PC-9 (cell line): ENCODE data around the gene DESI1. TPM values are rescaled to one million over a fixed set of nuclear protein-coding genes. Genes with fewer than 3 reads are reported as not detected.

ENCODE experiments used
- BruUV-seq: library from RNA; stranded (reverse); fragments of 400-500 nt; replicated peaks from 2 replicates; lab custom pipeline; 2021; lab: Mats Ljungman, UMichigan
- CTCF ChIA-PET: fragments of 300-600 bp; sonication (Branson Sonifier 250); formaldehyde crosslinking; loops from one replicate; lab custom pipeline; 2022; ENCODE audit warnings: antibody characterized with exemption; lab: Charles Lee
- POLR2A ChIA-PET: fragments of 300-600 bp; sonication (Branson Sonifier 250); formaldehyde crosslinking; loops from one replicate; lab custom pipeline; 2022; ENCODE audit warnings: antibody characterized with exemption; ENCODE audit not compliant: unreplicated experiment; lab: Charles Lee
- DNase-seq, 2 experiments: peaks; one replicate each; pipeline versions ENCODE4 v3.0.0 to v3.0.0-alpha.2; 2015 to 2022; ENCODE audit warnings: mixed read lengths in 1 of 2
- H2AFZ ChIP-seq: fragments of 200-600 bp; sonication (generic); 2 replicates; pipeline ENCODE4 v1.8.1; 2017; ENCODE audit warnings: antibody characterized with exemption
- H3F3A ChIP-seq: fragments of 200-600 bp; sonication (generic); 2 replicates; pipeline ENCODE4 v1.8.1; 2017; ENCODE audit warnings: antibody characterized with exemption, mild to moderate bottlenecking, low read depth; ENCODE audit not compliant: insufficient read depth
- H3K27ac ChIP-seq: fragments of 200-600 bp; sonication (generic); 2 replicates; pipeline ENCODE4 v1.6.1; 2016; ENCODE audit warnings: mixed run types
- H3K27me3 ChIP-seq: fragments of 200-600 bp; sonication (generic); 2 replicates; pipeline ENCODE4 v1.6.1; 2016; ENCODE audit warnings: low read depth, mixed run types; ENCODE audit not compliant: insufficient read depth
- H3K36me3 ChIP-seq: fragments of 200-600 bp; sonication (generic); 2 replicates; pipeline ENCODE4 v1.6.1; 2016; ENCODE audit warnings: low read depth, mixed run types
- H3K4me1 ChIP-seq: fragments of 200-600 bp; sonication (generic); replicated peaks from 2 replicates; pipeline ENCODE4 v1.6.1; 2016; ENCODE audit warnings: mixed run types; ENCODE audit not compliant: insufficient read depth
- H3K4me2 ChIP-seq: fragments of 200-600 bp; sonication (generic); 2 replicates; pipeline ENCODE4 v1.6.1; 2017; ENCODE audit warnings: mixed run types
- H3K4me3 ChIP-seq: fragments of 200-600 bp; sonication (generic); 2 replicates; pipeline ENCODE4 v1.6.1; 2016; ENCODE audit warnings: mixed run types
- H3K79me2 ChIP-seq: fragments of 200-600 bp; sonication (generic); 2 replicates; pipeline ENCODE4 v1.6.1; 2017; ENCODE audit warnings: low read depth, mixed run types
- H3K9me2 ChIP-seq: fragments of 200-600 bp; sonication (generic); 2 replicates; pipeline ENCODE4 v1.8.1; 2017; ENCODE audit warnings: mild to moderate bottlenecking; ENCODE audit not compliant: insufficient read depth
- H3K9me3 ChIP-seq: fragments of 200-600 bp; sonication (generic); 2 replicates; pipeline ENCODE4 v1.8.1; 2016; ENCODE audit warnings: low read depth; ENCODE audit not compliant: insufficient read depth
- H4K20me1 ChIP-seq: fragments of 200-600 bp; sonication (generic); 2 replicates; pipeline ENCODE4 v1.8.1; 2017; ENCODE audit not compliant: insufficient read depth
- CTCF ChIP-seq: fragments of 200-600 bp; sonication (generic); conservative IDR thresholded peaks from 2 replicates; pipeline ENCODE4 v1.6.1; 2017; ENCODE audit warnings: mixed run types, antibody characterized with exemption, mild to moderate bottlenecking, moderate library complexity
- EZH2 ChIP-seq: fragments of 200-600 bp; sonication (generic); IDR thresholded peaks from 2 replicates; pipeline ENCODE4 v1.8.0; 2017; ENCODE audit warnings: antibody characterized with exemption, low read depth
- intact Hi-C: fragments of 100-400 bp; cut with micrococcal nuclease; formaldehyde crosslinking; loops from one replicate; pipeline ENCODE4 v1.10.0; 2022; ENCODE audit not compliant: unreplicated experiment
- total RNA-seq: library from RNA; stranded (reverse); gene quantifications from 2 replicates; pipeline ENCODE4 v1.2.3, GENCODE V29; 2021

DESI1 gene
- total RNA-seq, 1 experiment from 2014 or later, result 52.7 TPM

GRCh38 chr22:41551877-41552582 lies 68.8 kb downstream of the DESI1 start:
- intact Hi-C loops, result no loop called here
- Histone ChIP-seq H2AFZ (no peak overlapping the region), H3F3A (no peaks in the 10 kb centered on the region), H3K4me1 (no peaks in the 10 kb centered on the region), H3K79me2 (no peaks in the 10 kb centered on the region), H3K9me3 (no peaks in the 10 kb centered on the region), H3K36me3 (no peaks in the 10 kb centered on the region), H3K9me2 (no peaks in the 10 kb centered on the region), H3K27ac (no peak overlapping the region), H4K20me1 (no peaks in the 10 kb centered on the region), H3K4me2 (no peak overlapping the region), H3K4me3 (no peak overlapping the region), H3K27me3 (no peaks in the 10 kb centered on the region)
- CTCF ChIA-PET, result no interaction called here
- POLR2A ChIA-PET, result interaction anchor here (0.6 kb wide), 1 partner anchor 145 kb away, joined by 3 read pairs; no protein-coding TSS in a partner anchor
- BruUV-seq, result no TSS peak
- TF ChIP-seq CTCF (no peak), EZH2 (no peak)
- no peak for DNase-seq

GRCh38 chr22:41550952-41551491 lies 69.8 kb downstream of the DESI1 start:
- TF ChIP-seq CTCF, result no peak
- TF ChIP-seq EZH2, result no peak
- H3K36me3 ChIP-seq, result no peaks in the 10 kb centered on the region
- H3K4me2 ChIP-seq, result no peak overlapping the region
- no peaks in the 10 kb centered on the region for H3K4me1 ChIP-seq
- H3K9me2 ChIP-seq, result no peaks in the 10 kb centered on the region
- intact Hi-C loops, result no loop called here
- H4K20me1 ChIP-seq, result no peaks in the 10 kb centered on the region
- no peaks in the 10 kb centered on the region; the same call in 1 of the 2 replicates for H3F3A ChIP-seq
- H3K79me2 ChIP-seq, result no peaks in the 10 kb centered on the region
- CTCF ChIA-PET, result no interaction called here
- no peaks in the 10 kb centered on the region for H3K9me3 ChIP-seq
- H2AFZ ChIP-seq, result no peak overlapping the region
- no peaks in the 10 kb centered on the region for H3K27me3 ChIP-seq
- POLR2A ChIA-PET, result interaction anchor here (0.6 kb wide), 2 partner anchors 39 to 242 kb away, joined by 4 to 5 read pairs; partner anchors contain the start of gene PMM1
- no TSS peak for BruUV-seq
- H3K27ac ChIP-seq, result no peak overlapping the region
- no peak overlapping the region for H3K4me3 ChIP-seq
- DNase-seq, result no peak

GRCh38 chr22:41548830-41549211 lies 72.0 kb downstream of the DESI1 start:
- H3K27ac ChIP-seq, result no peak overlapping the region
- H3K36me3 ChIP-seq, result no peaks in the 10 kb centered on the region
- H3K79me2 ChIP-seq, result peaks cover 4% of the 10 kb centered on the region
- H4K20me1 ChIP-seq, result no peaks in the 10 kb centered on the region
- intact Hi-C loops, result no loop called here
- no peak overlapping the region for H3K4me2 ChIP-seq
- TF ChIP-seq EZH2 (no peak), CTCF (no peak)
- peaks cover 7% of the 10 kb centered on the region for H3K4me1 ChIP-seq
- H3F3A ChIP-seq, result peaks cover 7% of the 10 kb centered on the region; the same call in 1 of the 2 replicates
- ChIA-PET CTCF (no interaction called here), POLR2A (no interaction called here)
- BruUV-seq, result no TSS peak
- H2AFZ ChIP-seq, result no peak overlapping the region
- no peaks in the 10 kb centered on the region for H3K9me2 ChIP-seq
- no peak for DNase-seq
- H3K27me3 ChIP-seq, result no peaks in the 10 kb centered on the region
- H3K9me3 ChIP-seq, result no peaks in the 10 kb centered on the region
- H3K4me3 ChIP-seq, result no peak overlapping the region

Other genes starting within 250 kb of the DESI1 start
- gene TEF, start 239.1 kb downstream of the DESI1 start, total RNA-seq, result 19.4 and 28.2 TPM in 2 replicates
- gene TOB2, start 174.2 kb downstream of the DESI1 start, total RNA-seq, result 50.0 and 57.4 TPM in 2 replicates
- gene PHF5A, start 152.4 kb downstream of the DESI1 start, total RNA-seq, result 49.1 and 62.9 TPM in 2 replicates
- 76.7 and 80.0 TPM in 2 replicates for gene ACO2, start 151.9 kb downstream of the DESI1 start, total RNA-seq
- 47.6 and 49.7 TPM in 2 replicates for gene POLR3H, start 76.6 kb downstream of the DESI1 start, total RNA-seq
- gene CSDC2, start 60.0 kb downstream of the DESI1 start, total RNA-seq, result 0.13 TPM in 1 of 2 replicates, not detected in the other
- 49.3 and 53.1 TPM in 2 replicates for gene PMM1, start 31.2 kb downstream of the DESI1 start, total RNA-seq
- gene XRCC6, start 252 bp upstream of the DESI1 start, total RNA-seq, result 386 and 486 TPM in 2 replicates
- 197 and 229 TPM in 2 replicates for gene SNU13, start 67.8 kb upstream of the DESI1 start, total RNA-seq
- 0.55 and 0.61 TPM in 2 replicates for gene MEI1, start 78.5 kb upstream of the DESI1 start, total RNA-seq
- gene CCDC134, start 179.6 kb upstream of the DESI1 start, total RNA-seq, result 29.0 and 33.3 TPM in 2 replicates
- 163 and 196 TPM in 2 replicates for gene SREBF2, start 212.1 kb upstream of the DESI1 start, total RNA-seq